HG02870 (cell line): ENCODE measurements around the gene BLACAT1.
"Not testable (repeated sequence)": the region's sequence is repeated elsewhere in the genome, so short reads cannot be mapped to it uniquely, and the experiment has no call there.

Experiments used
- ATAC-seq: cut with Tn5 transposase; IDR thresholded peaks from one replicate; pipeline ENCODE4 v1.9.1; 2021; ENCODE audit warnings: mild to moderate bottlenecking, moderate library complexity; ENCODE audit not compliant: unreplicated experiment

Gene BLACAT1

DNA sequence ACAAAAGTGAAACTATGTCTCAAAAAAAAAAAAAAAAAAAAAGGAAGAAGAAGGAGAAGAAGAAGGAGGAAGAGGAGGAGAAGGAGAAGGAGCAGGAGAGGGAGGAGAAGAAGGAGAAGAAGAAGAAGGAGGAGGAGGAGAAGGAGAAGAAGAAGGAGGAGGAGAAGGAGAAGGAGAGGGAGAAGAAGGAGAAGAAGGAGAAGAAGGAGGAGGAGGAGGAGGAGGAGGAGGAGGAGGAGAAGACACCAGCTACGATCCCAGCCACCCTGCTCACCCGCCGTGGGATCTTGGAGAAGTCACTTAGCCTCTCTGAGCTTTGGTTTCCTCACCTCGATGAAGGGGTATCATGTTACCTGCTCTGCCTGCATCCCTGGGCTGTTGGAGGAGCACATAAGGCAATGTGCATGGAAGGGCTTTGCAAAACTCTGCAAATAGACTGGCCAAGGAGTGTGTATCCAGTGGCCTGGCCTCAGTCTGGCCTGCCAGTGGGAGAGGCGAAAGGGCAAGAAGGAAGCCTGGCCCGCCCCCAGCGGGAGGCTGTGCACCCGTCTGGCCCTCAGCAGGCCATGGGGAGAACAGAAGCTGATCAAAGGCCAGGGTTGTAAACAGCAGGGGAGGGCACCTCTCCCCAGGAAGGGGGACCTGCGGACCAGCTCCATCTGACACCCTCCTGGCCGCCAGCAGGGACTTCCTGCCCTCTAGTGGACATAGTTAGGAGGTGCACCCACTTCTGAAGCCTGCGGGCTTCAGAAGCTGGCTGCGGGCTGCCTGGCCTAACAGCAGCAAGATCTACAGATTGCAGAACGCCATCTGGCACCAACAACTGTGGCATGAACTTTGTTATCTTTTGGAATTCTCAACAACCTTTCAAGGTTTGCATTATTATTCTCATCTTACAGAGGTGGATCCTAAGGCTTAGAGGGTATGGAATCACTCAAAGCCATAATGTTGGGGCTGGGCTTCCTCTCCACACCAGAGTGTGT is 29.4 kb upstream of the BLACAT1 start:
- ATAC-seq, result peak; percentile 54

DNA sequence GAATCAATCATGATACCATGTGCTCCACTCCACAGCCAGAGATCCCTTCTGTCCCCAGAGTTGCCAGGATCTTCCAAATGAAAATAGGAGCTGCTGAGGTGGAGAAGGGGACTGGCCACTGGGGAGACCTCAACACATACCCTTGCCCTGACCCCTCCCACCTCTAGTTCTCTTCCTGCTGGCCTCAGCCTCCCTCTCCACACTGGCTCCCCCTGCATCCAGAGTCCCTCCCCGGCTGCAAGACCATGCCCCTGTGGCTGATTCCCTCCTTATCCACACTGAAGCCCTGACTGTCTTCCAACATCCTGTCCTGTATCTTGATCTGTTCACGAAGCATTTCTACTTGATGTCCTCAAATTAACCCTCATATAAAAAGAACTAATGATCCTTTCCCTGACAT is 27.5 kb upstream of the BLACAT1 start:
- no peak for ATAC-seq

DNA sequence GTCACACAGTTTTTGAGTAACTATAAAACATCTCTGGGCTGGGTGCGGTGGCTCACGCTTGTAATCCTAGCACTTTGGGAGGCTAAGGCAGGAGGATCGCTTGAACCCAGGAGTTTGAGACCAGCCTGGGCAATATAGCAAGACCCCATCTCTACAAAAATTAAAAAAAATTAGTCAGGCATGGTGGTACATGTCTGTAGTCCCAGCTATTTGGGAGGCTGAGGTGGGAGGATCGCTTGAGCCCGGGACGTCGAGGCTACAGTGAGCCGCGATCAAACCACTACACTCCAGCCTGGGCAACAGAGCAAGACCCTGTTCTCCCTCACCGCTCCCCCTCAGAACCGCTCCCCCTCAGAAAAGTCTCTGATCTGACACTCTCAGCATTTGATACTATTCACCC is 26.7 kb upstream of the BLACAT1 start:
- ATAC-seq, result not testable (repeated sequence)

DNA sequence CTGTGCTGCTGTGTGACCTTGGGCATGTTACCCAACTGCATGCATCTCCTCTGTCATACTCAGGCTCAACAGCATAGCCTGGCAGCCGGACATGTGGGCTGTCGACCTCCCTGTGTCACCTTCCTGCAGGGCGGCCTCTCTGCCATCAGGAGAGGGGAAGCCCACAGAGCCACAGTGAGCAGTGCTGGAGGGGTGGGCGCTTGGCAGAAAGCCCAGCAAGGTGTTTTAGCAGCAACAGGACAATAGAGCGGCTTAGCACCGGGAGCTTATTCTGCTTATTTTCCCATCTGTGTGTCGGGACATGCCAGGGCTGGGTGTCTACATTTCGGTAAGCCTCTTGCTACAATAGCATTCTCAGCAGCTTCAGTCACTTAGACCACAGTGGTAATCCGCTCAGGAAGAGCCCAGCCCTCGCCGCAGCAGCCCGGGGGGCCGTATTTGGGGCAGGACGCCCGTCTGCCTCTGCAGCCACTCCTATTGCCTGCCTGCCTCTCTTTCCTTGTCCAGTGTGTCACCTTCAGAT is 25.8 kb upstream of the BLACAT1 start:
- ATAC-seq, result no peak

DNA sequence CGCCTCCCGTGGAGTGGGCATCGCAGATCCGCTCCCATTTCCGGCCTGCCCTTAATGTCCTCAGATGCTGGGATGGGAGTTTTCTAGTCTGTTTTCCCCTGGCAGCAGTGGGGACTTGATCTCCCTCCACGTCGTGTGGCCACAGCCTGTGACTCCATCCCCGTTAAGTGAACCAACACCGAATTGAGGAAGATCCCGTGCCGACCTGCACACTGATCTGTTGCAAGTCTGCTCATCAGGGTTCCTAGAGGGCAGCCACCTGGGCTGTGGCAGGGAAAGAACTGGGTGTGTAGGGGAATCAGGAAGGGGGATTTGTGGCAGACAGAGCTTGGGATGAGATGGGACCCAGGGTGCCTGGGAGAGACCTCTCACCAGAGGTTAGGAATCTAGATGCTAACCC is 25.4 kb upstream of the BLACAT1 start:
- ATAC-seq, result no peak

DNA sequence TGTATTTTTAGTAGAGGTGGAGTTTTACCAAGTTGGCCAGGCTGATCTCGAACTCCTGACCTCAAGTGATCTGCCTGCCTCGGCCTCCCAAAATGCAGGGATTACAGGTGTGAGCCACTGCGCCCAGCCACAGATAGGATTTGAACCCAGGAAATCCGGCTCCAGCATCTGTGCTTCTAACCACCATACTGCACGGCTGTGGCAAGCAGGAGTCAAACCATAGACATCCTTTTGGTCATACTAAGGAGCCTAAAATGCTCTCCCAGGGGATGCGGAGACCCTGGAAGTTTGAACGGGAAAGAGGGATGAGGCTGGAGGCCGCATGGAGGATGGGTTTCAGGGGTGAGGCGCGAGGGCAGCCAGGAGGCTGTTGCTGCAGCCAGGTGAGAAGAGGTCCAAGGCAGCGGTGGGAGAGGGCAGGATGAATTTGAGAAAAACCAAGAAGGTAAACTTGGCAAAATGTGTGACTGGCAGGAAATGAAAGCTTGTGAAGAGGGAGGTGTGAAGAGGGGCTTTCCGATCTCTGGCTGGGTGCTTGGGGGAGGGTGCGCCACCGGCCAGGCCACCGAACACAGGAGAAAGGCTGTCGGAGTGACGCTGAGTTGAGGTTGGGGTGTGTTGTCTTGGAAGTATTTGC is 24.6 kb upstream of the BLACAT1 start:
- ATAC-seq, result no peak

DNA sequence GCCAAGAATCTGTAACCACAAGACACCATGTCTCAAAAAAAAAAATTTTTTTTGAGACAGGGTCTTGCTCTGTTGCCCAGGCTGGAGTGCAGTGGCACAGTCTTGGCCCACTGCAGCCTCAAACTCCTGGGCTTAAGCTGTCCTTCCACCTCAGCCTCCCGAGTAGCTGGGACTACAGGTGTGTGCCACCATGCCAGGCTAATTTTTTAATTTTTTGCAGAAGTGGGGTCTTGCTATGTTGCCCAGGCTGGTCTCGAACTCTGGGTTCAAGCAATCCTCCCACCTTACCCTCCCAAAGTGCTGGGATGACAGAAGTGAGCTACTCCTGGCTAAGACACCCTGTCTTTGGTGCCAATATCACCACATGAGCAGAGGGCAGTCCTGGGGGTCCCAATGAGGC is 23.1 kb upstream of the BLACAT1 start:
- ATAC-seq, result not testable (repeated sequence)

DNA sequence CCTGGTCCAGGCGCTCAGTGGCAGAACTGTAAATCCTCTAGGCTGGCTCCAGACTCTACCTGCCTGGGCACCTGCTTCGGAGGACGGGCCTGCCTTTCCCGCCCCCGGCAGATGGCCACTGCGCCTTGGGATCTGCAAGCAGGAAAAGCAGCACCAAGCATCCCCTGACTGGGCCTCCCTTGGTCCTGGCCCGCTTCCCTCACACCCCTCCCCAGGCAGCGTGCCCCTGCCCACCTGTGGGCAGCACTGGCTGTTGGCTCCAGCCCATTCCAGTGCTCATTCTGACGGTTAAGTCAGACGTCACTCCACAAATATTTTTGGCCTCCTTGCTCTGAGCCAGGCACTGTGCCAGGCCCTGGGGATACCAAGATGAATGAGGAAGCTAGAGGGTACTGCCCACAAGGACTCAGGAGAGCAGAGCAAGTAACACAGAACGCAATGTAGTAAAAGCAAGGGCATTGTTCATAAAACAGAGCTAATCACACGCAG is 22.0 kb upstream of the BLACAT1 start:
- no peak for ATAC-seq

DNA sequence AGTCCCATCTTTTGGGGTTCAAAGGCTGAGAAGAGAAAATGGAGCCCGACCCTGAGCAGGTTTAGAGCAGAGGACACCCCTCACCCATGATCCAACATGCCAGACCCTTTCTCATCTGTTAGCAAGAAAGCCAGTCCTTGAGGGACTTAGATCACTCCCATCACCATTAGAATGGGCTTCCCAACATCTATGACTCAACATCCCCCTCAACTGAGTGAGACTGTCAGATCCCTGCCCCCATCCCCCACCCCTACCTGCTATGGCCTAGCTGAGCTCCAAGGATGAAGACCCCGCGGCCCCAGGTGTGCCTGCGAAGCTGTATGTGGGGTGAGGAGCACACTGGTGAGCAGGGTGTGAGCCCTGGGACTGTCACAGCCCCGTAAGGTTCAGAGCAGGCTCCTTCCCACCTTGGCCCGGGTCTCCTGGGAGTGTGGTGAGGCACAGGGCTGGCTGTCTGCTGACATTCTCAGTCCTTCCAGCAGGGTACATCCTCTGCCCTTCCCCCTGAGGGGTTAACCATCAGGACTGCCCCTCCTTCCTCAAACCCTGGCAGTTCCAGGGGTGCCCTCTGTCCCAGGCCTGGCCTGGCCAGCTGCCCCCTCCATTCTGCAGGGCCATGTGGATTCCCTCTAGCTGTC is 21.4 kb upstream of the BLACAT1 start:
- no peak for ATAC-seq

DNA sequence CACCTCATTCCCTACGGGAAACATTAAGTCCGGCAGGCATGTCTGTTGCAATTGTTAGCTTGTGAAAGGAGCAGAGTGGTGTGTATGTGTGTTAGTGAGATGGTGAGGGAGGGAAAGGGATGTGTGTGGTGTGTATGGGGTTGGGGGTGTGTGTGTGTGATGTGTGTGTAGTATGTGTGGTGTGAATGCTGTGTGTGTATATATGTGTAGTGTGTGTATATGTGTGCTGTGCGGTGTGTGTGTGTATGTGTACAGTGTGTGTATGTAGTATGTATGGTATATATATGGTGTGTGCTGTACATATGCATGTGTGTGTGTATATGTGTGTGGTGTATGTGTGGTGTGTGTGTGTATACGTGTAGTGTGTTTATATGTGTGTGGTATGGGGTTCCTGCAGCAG is 20.8 kb upstream of the BLACAT1 start:
- ATAC-seq, result no peak

DNA sequence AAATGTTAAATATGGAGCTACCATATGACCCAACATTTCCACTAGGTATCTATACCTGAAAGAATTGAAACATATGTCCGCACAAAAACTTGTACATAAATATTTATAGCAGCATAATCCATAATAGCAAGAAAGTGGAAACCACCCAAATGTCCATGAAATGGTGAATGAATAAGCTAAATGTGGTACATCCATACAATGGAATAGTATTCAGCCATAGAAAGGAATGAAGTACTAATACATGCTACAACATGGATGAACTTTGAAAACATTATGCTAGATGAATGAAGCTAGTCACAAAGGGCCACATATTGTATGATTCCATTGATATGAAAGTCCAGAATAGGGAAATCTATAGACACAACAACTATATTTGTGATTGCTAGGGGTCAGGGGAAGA is 20.0 kb upstream of the BLACAT1 start:
- no peak for ATAC-seq

DNA sequence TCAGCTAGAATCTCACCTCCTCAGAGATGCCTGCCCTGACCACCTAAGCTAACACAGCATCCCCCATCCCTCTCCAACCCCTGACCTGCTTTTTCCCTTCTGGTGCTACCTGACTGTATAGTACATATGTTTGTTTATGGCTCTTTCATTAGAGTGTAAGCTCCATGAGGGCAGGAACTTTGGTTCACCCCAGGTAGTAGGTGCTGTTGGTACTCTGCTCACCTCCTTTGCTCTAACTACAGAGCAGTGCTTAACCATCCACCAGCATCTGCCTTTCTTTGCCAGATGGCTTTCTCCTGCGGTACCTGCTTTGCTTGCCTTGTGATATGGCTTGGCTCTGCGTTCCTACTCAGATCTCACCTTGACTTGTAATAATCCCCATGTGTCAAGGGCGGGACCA is 18.7 kb upstream of the BLACAT1 start:
- ATAC-seq, result no peak

DNA sequence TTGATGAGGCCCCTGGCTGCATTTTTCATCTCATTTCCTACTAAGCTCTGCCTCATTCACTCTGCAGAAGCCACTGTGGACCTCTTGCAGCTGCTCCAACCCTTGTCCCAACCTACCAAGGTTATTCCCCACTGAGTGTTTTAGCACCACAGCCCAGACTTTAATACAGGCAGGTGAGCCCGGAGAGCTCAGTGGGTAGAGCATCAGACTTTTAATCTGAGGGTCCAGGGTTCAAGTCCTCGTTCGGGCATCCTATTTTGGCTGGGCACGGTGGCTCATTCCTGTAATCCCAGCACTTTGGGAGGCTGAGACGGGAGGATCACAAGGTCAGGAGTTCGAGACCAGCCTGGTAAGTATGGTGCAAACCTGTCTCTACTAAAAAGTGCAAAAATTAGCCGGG is 18.1 kb upstream of the BLACAT1 start:
- ATAC-seq, result no peak

DNA sequence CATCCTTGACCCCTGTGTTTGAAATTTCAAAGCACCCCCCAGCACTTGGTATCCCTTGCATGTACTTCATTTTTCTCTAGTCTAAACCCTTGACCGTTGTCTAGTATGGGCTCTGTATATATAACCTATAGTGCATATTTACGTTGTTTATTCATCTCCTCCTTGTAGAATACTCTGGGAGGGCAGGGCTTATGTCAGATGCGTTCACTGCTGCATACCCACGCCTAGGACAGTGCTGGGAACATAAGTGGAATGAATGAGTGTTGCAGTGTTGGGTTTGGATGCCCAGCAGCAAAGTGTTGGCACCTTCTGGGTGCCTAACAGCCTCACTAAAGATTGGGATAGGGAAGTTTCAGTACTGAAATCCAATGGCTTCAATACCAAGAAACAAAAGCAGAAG is 17.6 kb upstream of the BLACAT1 start:
- no peak for ATAC-seq

DNA sequence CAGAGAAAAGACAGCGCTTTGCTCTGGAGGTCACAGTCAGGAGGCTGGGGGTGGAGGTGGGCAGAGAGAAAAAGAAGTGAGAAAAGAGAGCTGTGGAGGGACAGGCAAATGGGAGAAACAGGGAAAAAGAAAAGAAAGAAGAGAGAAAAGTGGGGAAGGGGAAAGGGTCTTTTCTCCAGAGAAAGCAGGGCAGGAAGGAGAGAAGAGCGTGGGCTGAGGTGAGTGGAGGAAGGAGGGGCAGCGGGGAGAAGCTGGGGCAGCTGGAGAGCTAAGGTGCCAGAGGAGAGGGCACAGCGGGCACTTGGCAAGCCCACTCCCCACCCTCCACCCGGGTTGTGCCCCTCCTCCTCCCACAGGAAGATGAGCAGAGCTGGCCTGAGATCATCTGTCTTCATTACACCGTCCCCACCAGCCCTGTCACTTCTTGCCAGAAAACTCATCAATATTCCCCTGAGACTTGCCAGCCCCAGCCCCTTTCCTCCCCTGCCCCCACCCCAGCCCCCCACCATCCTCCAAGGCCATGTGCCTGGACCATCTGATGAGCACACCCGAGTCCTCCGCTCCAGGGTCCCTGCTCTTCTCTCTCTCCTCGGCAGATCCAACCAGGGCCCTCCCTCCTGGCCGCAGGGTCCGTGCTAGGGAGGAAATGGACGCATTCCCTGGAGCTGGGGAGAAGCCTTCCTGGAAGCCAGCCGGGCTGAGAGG is 17.0 kb upstream of the BLACAT1 start:
- no peak for ATAC-seq

DNA sequence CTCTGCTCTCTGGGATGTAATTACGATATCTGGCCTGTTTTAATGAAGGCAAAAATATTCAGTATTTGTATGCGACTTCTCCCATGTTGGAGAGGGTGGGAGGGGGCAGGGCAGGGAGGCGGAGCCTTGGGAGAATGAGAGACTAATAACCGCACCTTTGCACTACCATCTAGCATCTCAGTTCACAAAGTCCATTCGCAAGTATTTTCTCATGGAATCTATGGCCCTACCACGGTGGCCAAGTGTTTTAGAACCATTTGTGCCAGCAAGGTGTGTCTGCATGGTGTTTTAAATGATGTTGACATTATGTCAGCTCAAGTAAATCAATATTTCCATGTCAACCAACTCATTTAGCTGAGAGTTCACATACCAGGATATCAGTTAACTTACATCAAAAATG is 14.3 kb upstream of the BLACAT1 start:
- ATAC-seq, result no peak

DNA sequence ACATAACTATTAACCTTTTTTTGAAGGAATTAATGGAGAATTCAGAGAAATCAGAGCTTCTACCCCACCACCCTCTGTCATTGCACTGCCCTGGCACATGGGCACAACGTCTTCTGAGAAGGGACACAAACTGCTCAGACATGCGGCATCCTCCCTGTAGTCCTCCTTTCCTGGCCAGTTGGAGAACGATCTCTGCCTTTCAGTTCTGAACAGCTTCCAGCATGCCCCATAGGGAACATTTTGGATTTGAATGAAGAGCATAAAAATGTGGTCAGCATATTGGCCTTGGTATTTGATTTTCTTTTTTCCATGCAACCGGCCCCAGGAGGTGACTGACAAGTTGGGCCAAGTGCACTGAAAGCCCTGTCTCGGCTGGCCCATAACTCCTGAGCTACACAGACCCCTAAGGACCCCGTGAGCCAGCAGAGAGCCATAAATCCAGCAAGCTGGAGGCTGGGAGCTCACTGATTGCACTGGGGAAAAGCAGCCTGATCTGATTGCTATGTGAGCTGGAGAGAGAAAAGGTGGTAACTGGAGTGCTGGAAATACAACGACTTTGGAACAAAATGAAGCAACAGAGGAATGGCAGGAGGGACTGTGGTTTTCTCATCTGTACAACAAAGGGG is 10.9 kb upstream of the BLACAT1 start:
- ATAC-seq, result no peak

DNA sequence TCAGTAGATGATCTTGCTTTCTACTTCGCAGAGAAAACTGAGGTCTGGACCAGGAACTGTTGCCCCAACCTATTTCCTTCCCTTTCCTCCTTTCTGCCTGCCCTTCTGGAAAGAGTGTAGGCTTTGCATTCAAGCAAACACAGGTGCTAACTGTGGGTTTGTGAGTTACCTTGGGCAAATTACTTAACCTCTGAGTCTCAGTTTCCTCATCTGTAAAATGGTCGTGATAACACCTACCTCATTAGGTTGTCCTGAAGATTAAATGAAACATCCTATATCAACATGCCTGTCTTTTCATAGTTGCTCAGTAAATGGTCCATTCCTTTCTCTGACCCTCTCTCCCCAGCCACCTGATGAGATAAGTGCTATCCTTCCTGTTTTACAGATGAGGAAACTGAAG is 9.5 kb upstream of the BLACAT1 start:
- ATAC-seq, result no peak

DNA sequence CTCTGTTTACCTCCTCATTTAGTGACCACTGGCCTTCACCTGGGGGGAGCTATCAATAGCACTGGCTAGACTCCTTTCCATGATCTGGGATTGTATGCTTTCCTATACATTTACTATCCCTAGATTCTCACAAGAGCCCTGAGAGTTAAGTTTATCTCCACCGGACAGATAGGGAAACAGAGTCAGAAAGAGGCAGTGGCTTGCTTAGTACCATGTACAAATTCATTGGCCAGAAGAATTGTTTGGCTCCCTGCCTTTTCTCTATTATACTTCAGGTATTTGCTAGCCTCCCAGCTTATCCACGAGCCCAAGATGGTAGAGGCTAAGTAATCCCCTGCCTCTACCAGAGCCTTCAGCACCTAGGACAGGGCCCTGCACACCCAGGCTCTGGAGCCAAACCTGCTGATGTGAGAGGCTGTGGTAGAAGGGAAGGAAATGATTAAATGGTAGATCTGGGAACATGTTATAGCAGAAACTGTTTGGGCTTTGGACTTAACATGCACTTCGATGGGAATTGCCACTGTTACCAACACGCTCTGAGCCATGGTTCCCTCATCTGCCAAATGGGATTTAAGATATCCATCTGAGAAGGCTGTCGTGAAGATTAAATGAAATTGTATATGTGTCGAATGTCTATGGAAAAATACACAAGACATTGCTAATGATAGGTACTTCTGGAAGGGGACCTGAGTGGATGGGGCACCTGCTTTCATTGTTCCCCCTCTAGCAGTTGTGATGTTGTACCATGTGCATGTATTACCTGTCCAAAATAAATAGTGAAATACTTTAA is 3.1 kb upstream of the BLACAT1 start:
- ATAC-seq, result no peak
